ENCODE results near the gene DVL1. TPM values are rescaled to one million over a fixed set of nuclear protein-coding genes. Genes with fewer than 3 reads are reported as not detected.

DVL1 gene
- total and polyA plus RNA-seq, 2 of the 13 experiments (the other 11 are each of a cell fraction or from before 2014, with no cell fraction given): 30.8 to 60.4 TPM

- Histone ChIP-seq H3K36me3 (replicated peaks in 1 of 2; ENCODE audit: control insufficient read depth in 1 of 2, insufficient read depth in 2 of 2, low read length in 2 of 2) (no peaks in the 10 kb centered on the region), H3K9me3 (ENCODE audit: low read length) (no peaks in the 10 kb centered on the region), H2AFZ (ENCODE audit: low read length) (no peak overlapping the region), H3K4me1 (ENCODE audit: insufficient read depth, low read length) (peaks cover 57% of the 10 kb centered on the region), H3K27me3 (ENCODE audit: control insufficient read depth in 1 of 2, insufficient read depth in 2 of 2, low read length in 2 of 2) (no peaks in the 10 kb centered on the region), H3K4me2 (ENCODE audit: low read depth, low read length) (peak overlapping the region; percentile 91), H3K9ac (ENCODE audit: insufficient read depth, low read depth, low read length) (peak overlapping the region; percentile 91), H3K79me2 (ENCODE audit: insufficient read depth, low read length) (peaks cover 48% of the 10 kb centered on the region), H3K4me3 (replicated peaks in 1 of 3; ENCODE audit: insufficient read depth in 1 of 3, low read depth in 2 of 3, low read length in 3 of 3) (peak overlapping the region; percentile 79 to 89 (median 85)), H4K20me1 (ENCODE audit: insufficient read depth, low read length) (peaks cover 29% of the 10 kb centered on the region; the same call in 1 of the 2 replicates), H3K27ac (ENCODE audit: extremely low read length, insufficient read depth, low read length) (peak overlapping the region; percentile 82)
- BruUV-seq (replicated peaks): no TSS peak
- in situ Hi-C loops (cut with HindIII; ENCODE audit: extremely low pct_ligation_motif_present, low pct_unique_long_range_greater_than_20kb) (no loop called here), intact Hi-C loops (cut with micrococcal nuclease; ENCODE audit: unreplicated experiment) (no loop called here)
- FAIRE-seq (no peak), ATAC-seq (no peak), DNase-seq (ENCODE audit: low spot score) (no peak)
- POLR2A ChIA-PET: interaction anchor here (0.5 to 2.7 kb wide), 15 partner anchors 10 to 156 kb away, joined by 3 to 38 read pairs (median 6); partner anchors contain the start of genes AURKAIP1, CCNL2, MXRA8 and TAS1R3
- WGBS (ENCODE audit: low lambda C conversion rate): 0% methylated on average over 3 of the region's 109 CpGs
- CTCF ChIA-PET (ENCODE audit: low intra/inter-chr PET ratio, low total read pairs): interaction anchor here (2.0 kb wide), 1 partner anchor 24 kb away, joined by 13 read pairs; no protein-coding TSS in a partner anchor
- TF ChIP-seq FOXC1 (CRISPR knock-in tag; IDR thresholded peaks at IDR 0.05; ENCODE audit: borderline replicate concordance) (0 out of 2 replicates have a peak, but pooled peaks have one; percentile 9), EEA1 (CRISPR knock-in tag; IDR thresholded peaks at IDR 0.05; ENCODE audit: borderline replicate concordance) (peak; percentile 20; the same call in 1 of the 2 replicates), ZNF510 (CRISPR knock-in tag; IDR thresholded peaks at IDR 0.05; ENCODE audit: low read depth) (no peak), ZMYM4 (CRISPR knock-in tag; IDR thresholded peaks at IDR 0.05) (no peak), CAMTA2 (CRISPR knock-in tag; IDR thresholded peaks at IDR 0.05; ENCODE audit: borderline replicate concordance) (no peak), NR2F6 (IDR thresholded peaks at IDR 0.05) (no peak), NR2F6 (CRISPR knock-in tag; IDR thresholded peaks at IDR 0.05) (no peak; the same call in 1 of the 2 replicates), TAF1 (CRISPR knock-in tag; IDR thresholded peaks at IDR 0.05) (0 out of 2 replicates have a peak, but pooled peaks have one; percentile 20), ZFY (CRISPR knock-in tag; IDR thresholded peaks at IDR 0.05) (0 out of 2 replicates have a peak, but pooled peaks have one; percentile 10), ZNF367 (CRISPR knock-in tag; IDR thresholded peaks at IDR 0.05; ENCODE audit: borderline replicate concordance) (peak; percentile 43; the same call in 1 of the 2 replicates), AHDC1 (CRISPR knock-in tag; IDR thresholded peaks at IDR 0.05; ENCODE audit: borderline replicate concordance) (no peak), KLF15 (CRISPR knock-in tag; IDR thresholded peaks at IDR 0.05; ENCODE audit: borderline replicate concordance) (0 out of 2 replicates have a peak, but pooled peaks have one; percentile 30)
Observed at GRCh38 chr1:1348420-1349255, 580 bp downstream of the DVL1 start.

Data from HepG2 (cell line).